K562 (cell line): ENCODE results near the gene SASH3. TPM values are rescaled to one million over a fixed set of nuclear protein-coding genes. Genes with fewer than 3 reads are reported as not detected.

Source experiments
- ATAC-seq: fragments of 200-7000 bp; cut with Tn5 transposase; 3 replicates; pipeline ENCODE4 v1.9.1; 2020; ENCODE audit warnings: moderate library complexity
- BruUV-seq: library from RNA; stranded (reverse); fragments of 400-500 nt; replicated peaks from 2 replicates; lab custom pipeline; 2021; lab: Mats Ljungman, UMichigan
- CTCF ChIA-PET: fragments of 300-600 bp; formaldehyde crosslinking; extraction: SDS; loops from one replicate; lab custom pipeline; 2021; ENCODE audit warnings: low intra/inter-chr PET ratio; lab: Yijun Ruan, JAX
- POLR2A ChIA-PET: fragments of 300-600, 350-650 bp; sonication (Branson Sonifier 250); formaldehyde crosslinking; extraction: SDS; loops from one replicate; lab custom pipeline; 2021; ENCODE audit warnings: antibody characterized with exemption, inconsistent platforms; lab: Yijun Ruan, JAX
- DNase-seq, 4 experiments: peaks; one replicate each; pipeline versions ENCODE4 v3.0.0 to v3.0.0-alpha.2; 2011 to 2018; ENCODE audit warnings: low spot score in 3 of 4, mixed read lengths in 3 of 4; ENCODE audit errors: extremely low read depth in 1 of 4
- FAIRE-seq: peaks from 2 replicates; lab custom pipeline; 2011; peaks lifted over from hg19 to GRCh38; lab: Jason Lieb, UNC
- H2AFZ ChIP-seq: 2 replicates; pipeline ENCODE4 v1.6.0; 2011; ENCODE audit warnings: low read depth, low read length, control low read depth, inconsistent platforms
- H3K27ac ChIP-seq: fragments of 200-600 bp; 3 replicates; pipeline ENCODE4 v1.8.0; 2011; ENCODE audit warnings: low read depth, mild to moderate bottlenecking, control low read depth, inconsistent platforms, low read length, moderate library complexity, mixed read lengths; ENCODE audit errors: extremely low read depth
- H3K27me3 ChIP-seq, 2 experiments: fragments of 300-600 bp in 1 of 2; 2 replicates in 1 of 2; 3 replicates in 1 of 2; pipeline versions ENCODE4 v1.6.0 to v1.8.0; 2011; ENCODE audit warnings: inconsistent platforms in 2 of 2, low read length in 2 of 2, mild to moderate bottlenecking in 1 of 2, mixed read lengths in 1 of 2, moderate library complexity in 1 of 2; ENCODE audit not compliant: control insufficient read depth in 2 of 2, insufficient read depth in 2 of 2
- H3K36me3 ChIP-seq: fragments of 300-600 bp; 3 replicates; pipeline ENCODE4 v1.8.0; 2011; ENCODE audit warnings: mild to moderate bottlenecking, low read length, inconsistent platforms; ENCODE audit not compliant: control insufficient read depth, insufficient read depth
- H3K4me1 ChIP-seq, 2 experiments: fragments of 200-600 bp in 1 of 2; replicated peaks in 1 of 2; 2 replicates in 1 of 2; 3 replicates in 1 of 2; pipeline versions ENCODE4 v1.5.1 to v1.8.0; 2011; ENCODE audit warnings: inconsistent platforms in 2 of 2, low read length in 2 of 2, mild to moderate bottlenecking in 1 of 2, mixed read lengths in 1 of 2, moderate library complexity in 1 of 2; ENCODE audit not compliant: control insufficient read depth in 2 of 2, insufficient read depth in 2 of 2
- H3K4me2 ChIP-seq: 2 replicates; pipeline ENCODE4 v1.6.1; 2011; ENCODE audit warnings: low read length, control low read depth, inconsistent platforms, mixed read lengths; ENCODE audit not compliant: insufficient read depth
- H3K4me3 ChIP-seq: fragments of 200-600 bp; sonication (generic), shearing (Covaris generic); 2 replicates; pipeline ENCODE4 v1.5.1; 2016; ENCODE audit warnings: control low read depth, inconsistent platforms
- H3K79me2 ChIP-seq: fragments of 200-600 bp; 3 replicates; pipeline ENCODE4 v1.8.0; 2011; ENCODE audit warnings: low read length, inconsistent platforms; ENCODE audit not compliant: control insufficient read depth, insufficient read depth
- H3K9ac ChIP-seq, 2 experiments: 2 replicates each; pipeline versions ENCODE4 v1.6.0 to v1.6.1; 2011; ENCODE audit warnings: low read depth in 2 of 2, low read length in 2 of 2, control low read depth in 1 of 2, inconsistent platforms in 1 of 2, mild to moderate bottlenecking in 1 of 2, mixed read lengths in 1 of 2; ENCODE audit not compliant: insufficient read depth in 1 of 2
- H3K9me1 ChIP-seq: one replicate; pipeline ENCODE4 v1.6.0; 2011; ENCODE audit warnings: inconsistent platforms, mild to moderate bottlenecking, low read length, moderate library complexity; ENCODE audit not compliant: control insufficient read depth, insufficient read depth
- H3K9me3 ChIP-seq: replicated peaks from 2 replicates; pipeline ENCODE4 v1.5.1; 2011; ENCODE audit warnings: low read depth, low read length, inconsistent platforms; ENCODE audit not compliant: control insufficient read depth, insufficient read depth
- H4K20me1 ChIP-seq: replicated peaks from 2 replicates; pipeline ENCODE4 v1.6.1; 2011; ENCODE audit warnings: low read length, inconsistent platforms, mixed read lengths; ENCODE audit not compliant: control insufficient read depth, insufficient read depth
- ARNT ChIP-seq, 2 experiments: fragments of 450-650 bp; IDR thresholded peaks; 2 replicates each; pipeline ENCODE4 v1.6.1; 2016; ENCODE audit warnings: mild to moderate bottlenecking in 1 of 2
- CREB1 ChIP-seq, 2 experiments: sonication (generic) in 1 of 2; formaldehyde crosslinking in 1 of 2; IDR thresholded peaks; 2 replicates each; pipeline versions ENCODE4 v1.6.1 to v1.8.0; 2012 to 2022; ENCODE audit warnings: inconsistent platforms in 1 of 2, mild to moderate bottlenecking in 1 of 2, missing genetic modification reagents in 1 of 2, moderate library complexity in 1 of 2
- DDX20 ChIP-seq: fragments of 450-650 bp; IDR thresholded peaks from 2 replicates; pipeline ENCODE4 v1.6.1; 2016; ENCODE audit warnings: missing genetic modification characterization, low read depth, mild to moderate bottlenecking, missing compliant biosample characterization, moderate library complexity
- MYNN ChIP-seq, 2 experiments: sonication (generic); formaldehyde crosslinking in 1 of 2; IDR thresholded peaks; 2 replicates each; pipeline versions ENCODE4 v1.5.0 to v1.6.1; 2016 to 2020; ENCODE audit warnings: antibody characterized with exemption in 1 of 2, missing genetic modification reagents in 1 of 2
- NR4A1 ChIP-seq, 2 experiments: fragments of 250-450 bp in 1 of 2; fragments of 450-650 bp in 1 of 2; sonication (Bioruptor Pico) in 1 of 2; IDR thresholded peaks; 2 replicates each; pipeline versions ENCODE4 v1.4.0 to v1.6.1; 2016 to 2020; ENCODE audit warnings: mild to moderate bottlenecking in 2 of 2, missing compliant biosample characterization in 1 of 2, missing genetic modification characterization in 1 of 2, moderate library complexity in 1 of 2
- PHB ChIP-seq: fragments of 250-450 bp; sonication (Bioruptor Pico); IDR thresholded peaks from 2 replicates; pipeline ENCODE4 v1.5.0; 2021
- POLR2H ChIP-seq: IDR thresholded peaks from 2 replicates; pipeline ENCODE4 v1.6.1; 2016; ENCODE audit warnings: missing genetic modification characterization, low read depth, mild to moderate bottlenecking, control low read depth, missing compliant biosample characterization, moderate library complexity
- RBM17 ChIP-seq: fragments of 200-400 bp; formaldehyde crosslinking; IDR thresholded peaks from 2 replicates; pipeline ENCODE4 v1.6.1; 2017; ENCODE audit warnings: low read depth, mild to moderate bottlenecking, low read length, borderline replicate concordance
- ZBTB26 ChIP-seq: fragments of 450-650 bp; formaldehyde crosslinking; IDR thresholded peaks from 2 replicates; pipeline ENCODE4 v1.4.0; 2022; ENCODE audit warnings: missing genetic modification characterization
- ZNF174 ChIP-seq: fragments of 250-450 bp; sonication (Bioruptor Pico); IDR thresholded peaks from 2 replicates; pipeline ENCODE4 v1.4.0; 2020; ENCODE audit warnings: mild to moderate bottlenecking
- WGBS: fragments of 100-300 bp; shearing (Covaris generic); methylation state at CpG from one replicate; pipeline ENCODE4 v1.1.6; 2016; ENCODE audit warnings: low coverage, mixed read lengths; ENCODE audit not compliant: insufficient coverage; ENCODE audit errors: missing lambda C conversion rate; 5-methylcytosine and 5-hydroxymethylcytosine counted together
- in situ Hi-C: fragments of 300-500 bp; cut with MboI; formaldehyde crosslinking; loops from 4 replicates; pipeline ENCODE4 v1.15.0; 2018; ENCODE audit warnings: inconsistent platforms, mixed read lengths
- intact Hi-C: fragments of 100-400 bp; cut with micrococcal nuclease; formaldehyde crosslinking; loops from 2 replicates; pipeline ENCODE4 v1.14.2; 2022
- polyA plus RNA-seq, 8 experiments: library from polyadenylated mRNA; depleted of rRNA in 4 of 8; stranded (reverse) in 5 of 8; unstranded in 3 of 8; fragments of >200 nt; fragmentation: Nextera tagmentation in 2 of 8; fragmentation: Illumina TruSeq in 1 of 8; extraction: Ambion mirVana in 2 of 8; extraction: Trizol in 1 of 8; gene quantifications; 2 replicates each; pipeline versions ENCODE4 v1.2.1 to v1.2.3, GENCODE V29; 2011 to 2014; ENCODE audit warnings: inconsistent platforms in 1 of 8, missing spikeins in 1 of 8
- total RNA-seq, 7 experiments: library from RNA; depleted of rRNA in 6 of 7; stranded (reverse); fragments of >200 nt in 6 of 7; fragmentation: Illumina TruSeq in 2 of 7; extraction: Trizol in 2 of 7; gene quantifications; 2 replicates each; pipeline versions ENCODE4 v1.2.1 to v1.2.3, GENCODE V29; 2011 to 2021; ENCODE audit warnings: low replicate concordance in 1 of 7
- TF ChIP-seq, protein P1 (sequence below): fragments of 250-450 bp; sonication (Bioruptor Pico); IDR thresholded peaks from 2 replicates; pipeline ENCODE4 v1.4.0; 2020
- TF ChIP-seq, protein P2 (sequence below): sonication (generic); formaldehyde crosslinking; IDR thresholded peaks from 2 replicates; pipeline ENCODE4 v1.8.0; 2022; ENCODE audit warnings: mild to moderate bottlenecking, missing genetic modification reagents, borderline replicate concordance

SASH3 gene
- total and polyA plus RNA-seq, 9 of the 15 experiments (the other 6 are each of a cell fraction or from before 2014, with no cell fraction given), result 0.03 to 0.72 (median 0.08) TPM

DNA sequence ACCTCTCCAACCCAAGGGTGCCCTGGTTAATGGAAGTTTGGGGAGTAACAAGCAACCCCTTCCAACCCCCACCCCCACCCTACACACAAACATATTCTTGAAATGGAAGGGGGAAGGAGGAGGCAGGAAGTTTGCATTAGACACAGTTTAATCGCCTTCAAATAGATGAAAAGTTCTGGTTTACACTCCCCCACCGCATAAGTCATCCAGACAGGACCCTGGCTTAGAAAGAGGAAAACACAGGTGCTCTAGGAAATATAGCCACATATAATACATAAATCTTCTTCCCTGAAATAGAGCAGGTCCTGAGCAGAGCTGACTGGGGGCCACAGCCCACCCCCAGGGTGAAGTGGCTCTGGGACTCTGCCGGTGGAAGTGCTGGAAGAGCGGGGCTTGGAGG lies 25.1 kb downstream of the SASH3 start:
- Histone ChIP-seq H4K20me1 (no peaks in the 10 kb centered on the region), H3K36me3 (peaks cover 29% of the 10 kb centered on the region; the same call in 2 of the 3 replicates), H3K4me2 (no peak overlapping the region), H3K4me3 (no peak overlapping the region), H3K27ac (no peak overlapping the region), H3K4me1 (no peaks in the 10 kb centered on the region), H3K9me1 (no peaks in the 10 kb centered on the region), H3K9ac (no peak overlapping the region), H3K79me2 (no peaks in the 10 kb centered on the region), H3K9me3 (no peaks in the 10 kb centered on the region), H2AFZ (no peak overlapping the region)
- BruUV-seq, result no TSS peak
- DNase-seq, result no peak
- no peak for FAIRE-seq
- WGBS, result 84% methylated on average over 3 of the region's 4 CpGs
- intact Hi-C loops, result no loop called here
- ChIA-PET CTCF (no interaction called here), POLR2A (no interaction called here)
- no peak for ATAC-seq
- in situ Hi-C loops, result no loop called here
- TF ChIP-seq, protein P1, sequence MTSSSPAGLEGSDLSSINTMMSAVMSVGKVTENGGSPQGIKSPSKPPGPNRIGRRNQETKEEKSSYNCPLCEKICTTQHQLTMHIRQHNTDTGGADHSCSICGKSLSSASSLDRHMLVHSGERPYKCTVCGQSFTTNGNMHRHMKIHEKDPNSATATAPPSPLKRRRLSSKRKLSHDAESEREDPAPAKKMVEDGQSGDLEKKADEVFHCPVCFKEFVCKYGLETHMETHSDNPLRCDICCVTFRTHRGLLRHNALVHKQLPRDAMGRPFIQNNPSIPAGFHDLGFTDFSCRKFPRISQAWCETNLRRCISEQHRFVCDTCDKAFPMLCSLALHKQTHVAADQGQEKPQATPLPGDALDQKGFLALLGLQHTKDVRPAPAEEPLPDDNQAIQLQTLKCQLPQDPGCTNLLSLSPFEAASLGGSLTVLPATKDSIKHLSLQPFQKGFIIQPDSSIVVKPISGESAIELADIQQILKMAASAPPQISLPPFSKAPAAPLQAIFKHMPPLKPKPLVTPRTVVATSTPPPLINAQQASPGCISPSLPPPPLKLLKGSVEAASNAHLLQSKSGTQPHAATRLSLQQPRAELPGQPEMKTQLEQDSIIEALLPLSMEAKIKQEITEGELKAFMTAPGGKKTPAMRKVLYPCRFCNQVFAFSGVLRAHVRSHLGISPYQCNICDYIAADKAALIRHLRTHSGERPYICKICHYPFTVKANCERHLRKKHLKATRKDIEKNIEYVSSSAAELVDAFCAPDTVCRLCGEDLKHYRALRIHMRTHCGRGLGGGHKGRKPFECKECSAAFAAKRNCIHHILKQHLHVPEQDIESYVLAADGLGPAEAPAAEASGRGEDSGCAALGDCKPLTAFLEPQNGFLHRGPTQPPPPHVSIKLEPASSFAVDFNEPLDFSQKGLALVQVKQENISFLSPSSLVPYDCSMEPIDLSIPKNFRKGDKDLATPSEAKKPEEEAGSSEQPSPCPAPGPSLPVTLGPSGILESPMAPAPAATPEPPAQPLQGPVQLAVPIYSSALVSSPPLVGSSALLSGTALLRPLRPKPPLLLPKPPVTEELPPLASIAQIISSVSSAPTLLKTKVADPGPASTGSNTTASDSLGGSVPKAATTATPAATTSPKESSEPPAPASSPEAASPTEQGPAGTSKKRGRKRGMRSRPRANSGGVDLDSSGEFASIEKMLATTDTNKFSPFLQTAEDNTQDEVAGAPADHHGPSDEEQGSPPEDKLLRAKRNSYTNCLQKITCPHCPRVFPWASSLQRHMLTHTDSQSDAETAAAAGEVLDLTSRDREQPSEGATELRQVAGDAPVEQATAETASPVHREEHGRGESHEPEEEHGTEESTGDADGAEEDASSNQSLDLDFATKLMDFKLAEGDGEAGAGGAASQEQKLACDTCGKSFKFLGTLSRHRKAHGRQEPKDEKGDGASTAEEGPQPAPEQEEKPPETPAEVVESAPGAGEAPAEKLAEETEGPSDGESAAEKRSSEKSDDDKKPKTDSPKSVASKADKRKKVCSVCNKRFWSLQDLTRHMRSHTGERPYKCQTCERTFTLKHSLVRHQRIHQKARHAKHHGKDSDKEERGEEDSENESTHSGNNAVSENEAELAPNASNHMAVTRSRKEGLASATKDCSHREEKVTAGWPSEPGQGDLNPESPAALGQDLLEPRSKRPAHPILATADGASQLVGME, result no peak
- TF ChIP-seq RBM17 (no peak), MYNN (IDR thresholded peaks at IDR 0.05) (no peak), MYNN (CRISPR knock-in tag; IDR thresholded peaks at IDR 0.05) (no peak), DDX20 (tag) (no peak), POLR2H (tag) (no peak), ZBTB26 (CRISPR knock-in tag) (no peak), NR4A1 (CRISPR knock-in tag; IDR thresholded peaks at IDR 0.05) (no peak), NR4A1 (tag; IDR thresholded peaks at IDR 0.05) (no peak), CREB1 (IDR thresholded peaks at IDR 0.05) (no peak), CREB1 (CRISPR knock-in tag; IDR thresholded peaks at IDR 0.05) (no peak), ZNF174 (CRISPR knock-in tag) (no peak), ARNT (IDR thresholded peaks at IDR 0.05) (no peak), PHB (CRISPR knock-in tag) (no peak)
- TF ChIP-seq, protein P2, sequence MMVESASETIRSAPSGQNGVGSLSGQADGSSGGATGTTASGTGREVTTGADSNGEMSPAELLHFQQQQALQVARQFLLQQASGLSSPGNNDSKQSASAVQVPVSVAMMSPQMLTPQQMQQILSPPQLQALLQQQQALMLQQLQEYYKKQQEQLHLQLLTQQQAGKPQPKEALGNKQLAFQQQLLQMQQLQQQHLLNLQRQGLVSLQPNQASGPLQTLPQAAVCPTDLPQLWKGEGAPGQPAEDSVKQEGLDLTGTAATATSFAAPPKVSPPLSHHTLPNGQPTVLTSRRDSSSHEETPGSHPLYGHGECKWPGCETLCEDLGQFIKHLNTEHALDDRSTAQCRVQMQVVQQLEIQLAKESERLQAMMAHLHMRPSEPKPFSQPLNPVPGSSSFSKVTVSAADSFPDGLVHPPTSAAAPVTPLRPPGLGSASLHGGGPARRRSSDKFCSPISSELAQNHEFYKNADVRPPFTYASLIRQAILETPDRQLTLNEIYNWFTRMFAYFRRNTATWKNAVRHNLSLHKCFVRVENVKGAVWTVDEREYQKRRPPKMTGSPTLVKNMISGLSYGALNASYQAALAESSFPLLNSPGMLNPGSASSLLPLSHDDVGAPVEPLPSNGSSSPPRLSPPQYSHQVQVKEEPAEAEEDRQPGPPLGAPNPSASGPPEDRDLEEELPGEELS, result no peak
- TF ChIP-seq, all 486 proteins: peak for 0
- H3K27me3 ChIP-seq, result no peaks in the 10 kb centered on the region
